Colonic mucosa (tissue), 4 donors: ENCODE data around the gene SPON1. TPM values are rescaled to one million over a fixed set of nuclear protein-coding genes. Genes with fewer than 3 reads are reported as not detected.
"Not testable (repeated sequence)": the region's sequence is repeated elsewhere in the genome, so short reads cannot be mapped to it uniquely, and the experiment has no call there.

Source experiments
- DNase-seq: peaks from one replicate; pipeline ENCODE4 v3.0.0-alpha.2; 2020
- H3K27ac ChIP-seq: fragments of 200-600 bp; one replicate; pipeline ENCODE4 v1.8.0; 2021
- H3K27me3 ChIP-seq: fragments of 200-600 bp; one replicate; pipeline ENCODE4 v1.8.0; 2021
- H3K36me3 ChIP-seq: fragments of 200-600 bp; one replicate; pipeline ENCODE4 v1.8.0; 2021
- H3K4me1 ChIP-seq: fragments of 200-600 bp; one replicate; pipeline ENCODE4 v1.8.0; 2021; ENCODE audit warnings: mild to moderate bottlenecking
- H3K4me3 ChIP-seq: fragments of 200-600 bp; one replicate; pipeline ENCODE4 v1.8.0; 2021
- H3K9ac ChIP-seq, 2 donors: one replicate each; pipeline ENCODE4 v1.7.0; 2013; ENCODE audit warnings: control low read depth in 2 of 2, low read depth in 2 of 2, low read length in 2 of 2
- H3K9me3 ChIP-seq: fragments of 200-600 bp; one replicate; pipeline ENCODE4 v1.8.0; 2021
- CTCF ChIP-seq: fragments of 200-600 bp; IDR thresholded peaks from one replicate; pipeline ENCODE4 v1.8.0; 2022; ENCODE audit warnings: antibody characterized with exemption, mild to moderate bottlenecking
- intact Hi-C: fragments of 100-400 bp; cut with DNase I; formaldehyde crosslinking; loops from one replicate; pipeline ENCODE4 v1.14.1; 2022
- total RNA-seq, 2 donors: library from RNA; stranded (reverse); fragmentation: NEBNext Ultra II Directional in 1 of 2; extraction: Animal tissue kit (Norgen Biotek cat#: 25700) in 1 of 2; gene quantifications; one replicate each; pipeline ENCODE4 v1.2.1, GENCODE V29; 2021
- donor health status: healthy.
- donor health status: DM: no; HTN: no; CAD: no.
- donor health status: DM: no; HTN: no; CAD: no.

The SPON1 gene
- total RNA-seq, 2 donors from 2014 or later: 91.4 to 93.9 TPM

- no peak for TF ChIP-seq CTCF
Measured at GRCh38 chr11:14079797-14080196, 117.3 kb downstream of the SPON1 start.

GRCh38 chr11:14081581-14082231, 119.2 kb downstream of the SPON1 start:
- Histone ChIP-seq H3K9me3 (no peaks in the 10 kb centered on the region), H3K9ac (no peak overlapping the region), H3K4me1 (no peaks in the 10 kb centered on the region), H3K27me3 (no peaks in the 10 kb centered on the region), H3K27ac (peak overlapping the region; percentile 6), H3K36me3 (no peaks in the 10 kb centered on the region), H3K4me3 (no peak overlapping the region)
- TF ChIP-seq CTCF: no peak
- no peak for DNase-seq
- intact Hi-C loops: no loop called here

More at GRCh38 chr11:14079797-14080196, 117.3 kb downstream of the SPON1 start:
- H3K9me3 ChIP-seq: no peaks in the 10 kb centered on the region
- H3K36me3 ChIP-seq: no peaks in the 10 kb centered on the region
- intact Hi-C loops: no loop called here
- no peak overlapping the region for H3K27ac ChIP-seq
- no peaks in the 10 kb centered on the region for H3K4me1 ChIP-seq
- no peaks in the 10 kb centered on the region for H3K27me3 ChIP-seq
- H3K9ac ChIP-seq: no peak overlapping the region
- DNase-seq: no peak
- no peak overlapping the region for H3K4me3 ChIP-seq

- H3K4me3 ChIP-seq: no peak overlapping the region
- H3K9ac ChIP-seq: no peak overlapping the region
- H3K4me1 ChIP-seq: no peaks in the 10 kb centered on the region
- no peaks in the 10 kb centered on the region for H3K9me3 ChIP-seq
- no peak for DNase-seq
- H3K27me3 ChIP-seq: no peaks in the 10 kb centered on the region
- TF ChIP-seq CTCF: no peak
- no peaks in the 10 kb centered on the region for H3K36me3 ChIP-seq
- intact Hi-C loops: no loop called here
- peak overlapping the region; percentile 6 for H3K27ac ChIP-seq
Measured at GRCh38 chr11:14082338-14082737, 119.8 kb downstream of the SPON1 start.

GRCh38 chr11:14088861-14089260, 126.3 kb downstream of the SPON1 start:
- DNase-seq, H3K27me3 ChIP-seq, H3K4me1 ChIP-seq, H3K27ac ChIP-seq, H3K36me3 ChIP-seq, H3K9ac ChIP-seq, intact Hi-C loops, H3K4me3 ChIP-seq, H3K9me3 ChIP-seq: not testable (repeated sequence)

GRCh38 chr11:14089690-14090462, 127.4 kb downstream of the SPON1 start:
- no peak overlapping the region for H3K27ac ChIP-seq
- no peaks in the 10 kb centered on the region for H3K4me1 ChIP-seq
- no peaks in the 10 kb centered on the region for H3K27me3 ChIP-seq
- no peak overlapping the region for H3K9ac ChIP-seq
- intact Hi-C loops: no loop called here
- no peak overlapping the region for H3K4me3 ChIP-seq
- DNase-seq: no peak
- H3K36me3 ChIP-seq: no peaks in the 10 kb centered on the region
- no peaks in the 10 kb centered on the region for H3K9me3 ChIP-seq
- no peak for TF ChIP-seq CTCF

- H3K9ac ChIP-seq, H3K9me3 ChIP-seq, H3K27me3 ChIP-seq, H3K27ac ChIP-seq, DNase-seq, H3K4me3 ChIP-seq, H3K4me1 ChIP-seq, intact Hi-C loops, H3K36me3 ChIP-seq: not testable (repeated sequence)
Measured at GRCh38 chr11:14090631-14091030, 128.1 kb downstream of the SPON1 start.
